Suprapubic skin (tissue), 4 donors: ENCODE measurements around the gene MTIF2.

Experiments
- EP300 ChIP-seq: sonication (generic); formaldehyde crosslinking; IDR thresholded peaks from one replicate; pipeline ENCODE4 v1.6.1; 2017; ENCODE audit warnings: antibody characterized with exemption
- POLR2A ChIP-seq, 2 donors: fragments of 450-650 bp; IDR thresholded peaks; one replicate each; pipeline ENCODE4 v1.6.1; 2017; ENCODE audit warnings: antibody characterized with exemption in 2 of 2, mild to moderate bottlenecking in 2 of 2, moderate library complexity in 2 of 2
- POLR2AphosphoS5 ChIP-seq, 3 donors: sonication (generic); formaldehyde crosslinking; IDR thresholded peaks; one replicate each; pipeline ENCODE4 v1.6.1; 2017; ENCODE audit warnings: antibody characterized with exemption in 3 of 3

DNA sequence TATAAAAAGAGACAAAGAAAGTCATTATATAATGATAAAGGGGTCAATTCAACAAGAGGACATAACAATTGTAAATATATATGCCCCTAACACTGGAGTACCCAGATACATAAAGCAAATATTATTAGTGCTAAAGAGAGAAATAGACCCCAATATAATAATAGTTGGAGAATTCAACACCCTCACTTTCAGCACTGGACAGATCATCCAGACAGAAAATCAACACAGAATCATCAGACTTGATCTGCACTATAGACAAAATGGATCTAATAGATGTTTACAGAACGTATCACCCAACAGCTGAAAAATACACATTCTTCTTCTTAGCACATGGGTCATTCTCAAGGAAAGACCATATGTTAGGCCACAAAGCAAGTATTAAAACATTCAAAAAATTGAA, 68.6 kb downstream of the MTIF2 start:
- no peak for TF ChIP-seq POLR2A (IDR thresholded peaks at IDR 0.05)
- TF ChIP-seq POLR2AphosphoS5 (IDR thresholded peaks at IDR 0.05): no peak
- TF ChIP-seq EP300: no peak
